ENCODE results near the gene NHEJ1.
A peak's percentile ranks its signal among the peaks of the same experiment; 100 is the strongest.

The NHEJ1 gene

DNA sequence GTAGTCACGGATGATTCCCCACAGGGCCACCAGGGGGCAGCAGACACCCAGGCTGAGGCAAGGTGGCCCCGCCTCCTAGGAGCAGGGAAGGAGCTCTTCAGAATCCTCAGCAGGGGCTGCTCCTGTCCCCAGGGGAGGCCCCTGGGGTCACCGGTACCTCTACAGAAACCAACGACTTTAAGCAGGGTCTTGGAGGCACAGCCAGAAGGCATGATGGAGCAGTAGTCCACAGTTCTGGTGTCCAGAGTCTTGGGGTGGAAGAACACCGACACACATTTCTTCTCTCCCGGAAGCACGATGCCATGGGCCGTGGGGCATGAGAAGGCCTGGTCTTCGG lies 130.8 kb downstream of the NHEJ1 start:
- DNase-seq (ENCODE audit: low read depth in 2 of 2), result peak; percentile 15 to 21

GRCh38 chr2:219028996-219029828 lies 131.4 kb downstream of the NHEJ1 start:
- DNase-seq (ENCODE audit: low read depth in 2 of 2), result no peak

DNA sequence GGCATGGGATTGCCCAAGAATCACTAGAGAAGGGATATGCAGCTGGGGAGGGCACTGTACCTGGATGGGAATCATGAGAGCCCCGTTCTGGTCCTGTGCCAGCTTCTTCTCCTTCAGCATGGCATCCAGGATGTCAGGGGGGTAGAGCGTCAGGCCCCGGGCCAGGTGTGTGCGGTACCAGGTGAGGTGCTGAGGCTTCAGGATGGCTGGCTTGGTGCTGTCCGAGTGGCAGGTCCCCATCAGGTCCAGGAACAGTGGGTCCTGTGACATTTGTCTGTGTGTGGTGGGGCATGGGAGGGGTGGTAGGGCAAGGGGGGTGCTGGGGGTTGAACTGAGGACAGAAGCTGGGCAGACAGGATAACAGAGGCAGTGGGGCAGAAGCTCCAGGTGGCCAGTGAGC lies 132.5 kb downstream of the NHEJ1 start:
- DNase-seq (ENCODE audit: low read depth in 2 of 2), result no peak

DNA sequence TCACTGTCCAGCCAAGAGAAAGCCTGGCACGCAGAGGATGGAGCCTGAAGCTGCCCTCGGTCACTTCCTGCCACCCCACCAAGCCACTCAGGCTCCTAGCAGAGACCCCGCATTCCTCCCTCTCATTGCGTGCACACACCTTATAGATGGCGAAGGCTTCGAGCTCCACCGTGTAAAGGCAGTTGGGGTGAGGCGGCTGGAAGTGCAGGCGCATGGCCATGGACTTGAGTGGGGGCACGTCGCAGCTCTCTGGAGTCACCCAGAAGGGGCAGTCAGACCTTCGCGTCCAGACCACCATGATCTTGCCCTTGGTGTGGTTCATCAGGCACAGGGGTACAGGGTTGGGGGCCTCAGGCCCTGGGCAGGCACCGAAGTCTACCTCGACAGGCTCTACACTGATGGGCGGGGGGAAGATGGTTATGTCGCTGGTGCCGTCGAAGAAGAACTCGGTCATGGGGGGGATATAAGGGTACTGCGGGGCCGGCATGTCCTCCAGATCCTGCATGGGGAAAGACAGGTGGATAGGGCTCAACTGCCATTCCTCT lies 133.0 kb downstream of the NHEJ1 start:
- DNase-seq (ENCODE audit: low read depth in 2 of 2), result no peak

DNA sequence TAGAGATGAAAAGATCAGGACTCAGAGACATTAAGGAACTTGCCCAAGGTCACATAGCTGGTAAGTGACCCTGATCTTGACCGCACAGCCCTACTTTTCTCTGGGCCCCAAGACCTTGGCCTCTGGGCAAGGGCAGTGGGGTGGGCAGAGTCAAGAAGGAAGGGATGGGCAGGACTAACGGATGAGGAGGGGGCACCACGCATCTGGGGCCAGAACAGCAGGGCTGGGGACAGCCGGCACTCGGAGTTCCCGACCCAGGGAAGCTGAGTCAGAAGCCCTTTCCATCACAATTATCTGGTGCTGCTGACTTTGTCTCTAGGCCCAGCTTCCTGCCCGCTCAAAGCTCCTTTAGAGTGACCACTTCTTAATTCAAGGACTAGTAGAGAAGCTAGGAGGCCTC lies 133.7 kb downstream of the NHEJ1 start:
- DNase-seq (ENCODE audit: low read depth in 2 of 2), result no peak

DNA sequence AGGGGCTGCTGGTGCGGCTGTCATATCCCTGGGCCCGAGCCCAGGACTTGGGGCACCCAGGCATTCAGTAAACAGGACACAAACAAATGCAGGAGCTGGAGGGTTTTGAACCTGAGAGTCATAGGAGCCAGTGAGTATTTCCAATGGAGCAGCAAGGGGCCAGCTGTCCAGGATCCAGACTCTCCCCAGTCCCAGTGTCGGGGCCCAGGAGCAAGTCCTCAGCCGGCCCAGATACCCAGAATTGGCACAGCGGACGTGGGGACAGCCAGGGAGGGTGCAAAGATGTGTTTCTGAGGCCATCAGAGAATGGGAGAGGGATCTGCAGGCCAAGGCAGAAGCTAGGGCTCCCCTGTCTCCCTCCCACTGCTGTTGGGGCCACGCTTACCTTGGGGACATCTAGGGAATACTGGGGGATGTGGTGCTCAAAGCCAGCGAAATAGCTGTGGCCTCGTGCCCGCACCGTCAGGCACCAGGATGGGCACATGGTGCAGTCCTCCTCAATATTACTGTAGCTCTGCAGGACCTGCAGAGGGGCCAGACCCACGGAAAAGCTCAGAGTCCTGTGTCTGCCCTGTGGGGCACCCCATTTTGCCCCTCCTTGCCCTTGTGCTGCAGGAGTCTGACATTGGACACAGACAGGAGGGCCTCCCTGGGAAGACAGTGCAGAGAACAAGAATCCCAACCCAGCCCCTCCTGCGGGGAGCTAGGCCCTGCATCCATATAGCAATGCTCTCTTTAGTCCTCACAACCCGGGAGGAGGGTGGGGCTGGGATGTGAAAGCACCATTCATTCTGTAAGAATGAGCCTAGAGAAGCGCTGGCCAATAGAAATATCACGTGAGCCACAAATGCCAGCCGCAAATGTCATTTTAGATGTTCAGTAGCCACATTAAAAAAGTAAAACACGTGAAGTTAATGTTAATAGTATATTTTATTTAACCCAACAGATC lies 134.7 kb downstream of the NHEJ1 start:
- no peak for DNase-seq (ENCODE audit: low read depth in 2 of 2)
